KBM-7 (cell line): ENCODE data around the gene ZFP92.

Source experiments
- DNase-seq: peaks from one replicate; pipeline ENCODE4 v3.0.0-alpha.2; 2015
- in situ Hi-C: fragments of 300-500 bp; cut with MboI; formaldehyde crosslinking; loops from 2 replicates; pipeline ENCODE4 v1.14.3; 2020; ENCODE audit warnings: low sequenced_read_pairs, low pct_unique_long_range_greater_than_20kb, mixed read lengths

The ZFP92 gene

DNA sequence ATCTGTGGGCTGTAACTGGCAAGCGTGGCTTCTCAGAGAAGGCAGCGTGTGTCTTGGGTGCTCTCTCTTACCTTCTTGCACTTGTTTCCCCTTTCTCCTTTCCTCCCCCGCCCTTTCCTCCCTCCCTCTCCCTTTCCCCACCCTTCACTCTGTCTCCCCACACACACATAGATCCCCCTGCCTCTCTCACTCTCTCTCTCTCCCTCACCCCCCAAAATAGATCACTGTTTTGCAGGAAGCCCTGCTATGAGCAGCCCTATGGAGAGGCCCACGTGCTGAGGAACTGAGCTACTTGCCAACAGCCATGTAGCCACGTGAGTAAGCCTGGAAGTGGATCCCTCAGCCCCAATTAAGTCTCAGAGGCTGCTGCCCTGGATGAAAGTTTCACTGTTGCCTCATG lies 5.8 kb upstream of the ZFP92 start:
- no peak for DNase-seq
- in situ Hi-C loops = no loop called here

DNA sequence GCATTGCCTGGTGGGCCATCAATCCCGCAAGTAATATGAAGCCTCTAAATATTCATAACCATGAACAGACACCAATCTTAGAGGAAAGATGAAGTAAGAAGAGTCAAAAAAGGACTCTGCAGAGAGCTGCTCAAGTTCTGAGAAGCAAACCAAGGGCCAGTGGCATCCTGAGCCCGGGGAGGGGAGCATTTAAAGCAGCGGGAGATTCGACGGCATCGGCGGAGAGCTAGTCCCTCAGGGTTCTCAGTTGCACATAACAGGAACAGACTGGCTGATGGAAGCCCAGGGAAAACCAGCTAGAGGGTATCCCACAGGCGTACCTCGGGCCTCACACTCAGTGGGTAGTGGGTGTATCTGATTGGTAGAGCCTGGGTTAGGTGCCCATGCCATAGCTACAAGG lies 5.3 kb upstream of the ZFP92 start:
- DNase-seq = no peak
- in situ Hi-C loops = no loop called here

DNA sequence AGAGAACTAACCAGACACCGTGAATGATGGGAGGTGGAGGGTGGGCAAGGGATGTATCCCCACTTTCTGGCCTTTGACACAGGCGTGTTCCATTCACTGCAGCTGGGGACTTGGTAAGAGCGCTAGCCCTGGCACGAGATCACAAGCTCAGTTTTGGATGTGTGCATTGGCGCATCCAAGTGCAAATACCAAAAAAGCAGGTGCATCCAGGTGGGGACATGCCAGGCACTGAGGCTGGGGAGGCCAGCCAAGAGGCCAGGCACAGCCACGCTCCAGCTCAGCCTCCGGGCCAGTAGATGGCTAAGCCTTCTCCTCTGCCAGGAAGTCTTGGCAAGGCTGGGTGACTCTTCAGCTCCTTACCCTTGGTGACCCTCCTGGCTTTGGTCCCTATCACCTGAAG lies 4.4 kb upstream of the ZFP92 start:
- no peak for DNase-seq
- in situ Hi-C loops = no loop called here

DNA sequence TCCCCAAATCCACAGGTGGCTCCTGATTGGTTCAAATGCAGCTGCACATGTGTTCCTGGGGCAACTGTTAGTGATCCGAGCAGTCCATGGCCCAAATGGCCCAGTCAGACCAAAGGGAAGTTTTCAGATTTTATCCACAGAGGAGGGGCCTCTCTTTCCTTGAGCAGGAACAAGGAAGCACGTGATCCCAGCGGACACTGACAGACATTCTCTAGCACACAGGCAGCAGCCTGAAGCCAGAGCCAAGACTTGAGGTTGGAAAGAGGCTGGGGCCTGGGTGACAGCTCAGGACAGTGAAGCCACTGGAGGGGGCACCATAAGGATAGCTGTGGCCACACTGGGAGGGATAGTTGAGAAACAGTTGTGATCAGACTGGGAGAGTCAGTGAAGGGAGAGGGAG lies 3.5 kb upstream of the ZFP92 start:
- in situ Hi-C loops = no loop called here
- DNase-seq = no peak

DNA sequence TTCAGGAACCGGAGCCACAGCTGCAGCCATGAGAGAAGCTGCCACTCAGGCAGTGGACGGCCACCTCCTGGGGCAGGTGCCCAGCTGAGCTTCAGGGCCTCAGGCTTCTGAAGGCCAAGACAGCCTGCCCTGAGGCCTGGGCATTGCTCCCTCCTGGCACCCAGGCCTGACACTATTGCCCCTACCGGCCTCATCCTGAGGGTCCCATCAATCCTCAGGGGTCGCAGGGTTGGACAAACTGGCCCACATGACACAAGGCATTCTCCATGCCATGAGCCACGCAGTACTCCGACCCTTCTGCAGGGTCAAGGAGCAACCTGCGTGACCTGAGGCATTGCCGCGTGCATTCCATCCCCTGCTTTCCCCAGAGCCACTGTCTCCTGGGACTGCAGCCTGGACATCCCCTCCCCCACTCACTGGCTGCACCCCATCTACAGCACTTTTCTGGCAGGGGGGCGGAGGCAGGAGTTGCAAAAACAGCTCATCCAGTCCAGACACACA lies 3.0 kb upstream of the ZFP92 start:
- no peak for DNase-seq
- in situ Hi-C loops = no loop called here

DNA sequence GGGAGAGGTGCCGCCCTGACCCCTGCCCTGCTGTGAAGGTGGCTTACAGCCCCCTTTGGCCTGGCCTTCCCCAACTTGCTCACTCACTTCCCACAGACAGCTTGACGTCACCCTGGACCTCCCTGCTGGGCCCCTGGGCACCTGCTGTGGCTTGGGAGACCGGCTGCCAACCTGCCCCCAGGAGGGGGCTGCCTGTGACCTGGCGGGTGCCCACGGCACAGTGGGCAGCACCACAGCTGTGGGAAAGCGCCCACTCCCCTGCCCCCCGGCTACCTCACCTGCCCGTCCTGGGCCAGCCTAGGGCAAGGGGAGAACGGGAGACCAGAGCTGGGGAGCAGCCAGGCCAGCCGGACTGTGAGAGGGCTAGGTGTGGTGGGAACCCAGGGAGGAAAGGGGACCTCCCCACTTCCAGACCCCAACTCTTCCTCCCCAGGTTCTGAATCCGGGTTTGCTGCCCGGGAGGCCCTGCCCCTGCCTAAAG lies 2.4 kb upstream of the ZFP92 start:
- in situ Hi-C loops = no loop called here
- DNase-seq = no peak

DNA sequence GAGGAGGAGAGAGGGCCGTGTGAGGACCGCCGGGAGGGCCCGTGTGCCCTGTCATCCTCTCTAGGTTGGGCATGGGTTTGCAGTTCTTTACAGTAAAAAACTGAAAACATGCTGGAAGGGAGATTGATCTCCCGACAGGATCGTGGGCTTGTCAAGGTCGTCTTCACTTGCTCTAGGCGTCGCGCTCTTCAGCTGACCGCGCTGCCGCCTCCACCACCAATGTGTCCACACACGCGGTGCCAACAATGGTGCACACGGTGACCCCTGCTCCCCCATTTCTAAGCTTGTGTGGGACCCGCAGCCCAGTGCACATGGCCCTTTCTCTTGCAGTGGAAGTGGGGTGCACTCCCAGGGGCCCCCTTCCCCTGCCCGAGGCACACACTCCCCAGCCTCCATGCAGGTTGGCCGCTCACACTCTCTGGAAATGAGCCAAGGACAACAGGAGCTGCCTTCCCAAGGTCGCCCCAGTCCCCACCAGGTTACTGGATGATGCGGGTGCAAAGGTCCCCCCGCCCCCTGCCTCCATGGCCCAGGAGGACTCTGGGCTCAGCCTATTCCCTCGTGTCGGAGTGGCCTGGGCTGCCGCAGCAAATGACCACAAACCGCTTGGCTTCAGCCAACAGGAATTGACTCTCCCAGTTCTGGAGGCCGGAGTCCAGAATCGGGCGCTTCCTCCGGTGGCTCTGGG lies 1.7 kb upstream of the ZFP92 start:
- in situ Hi-C loops = no loop called here
- DNase-seq = no peak

DNA sequence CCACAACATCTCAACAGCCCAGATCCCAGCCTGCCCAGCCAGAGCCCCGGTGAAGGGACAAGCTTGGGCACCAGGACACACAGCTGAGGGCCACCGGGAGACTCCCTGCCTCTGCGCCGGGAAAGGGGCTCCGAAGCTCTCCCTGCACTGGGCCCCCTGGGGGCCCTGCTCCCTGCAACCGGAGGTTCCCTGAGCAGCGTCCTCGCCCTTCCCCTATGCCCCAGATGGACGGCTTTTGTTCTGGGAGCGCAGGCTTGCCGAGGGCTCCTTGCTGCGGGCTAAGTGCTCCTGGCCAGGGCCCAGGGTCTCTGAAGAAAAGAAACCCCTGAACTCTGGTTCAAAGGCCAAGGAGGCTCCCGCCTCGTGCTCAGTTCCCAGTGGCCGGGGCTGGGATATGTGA lies 899 bp upstream of the ZFP92 start:
- no peak for DNase-seq
- in situ Hi-C loops = no loop called here

DNA sequence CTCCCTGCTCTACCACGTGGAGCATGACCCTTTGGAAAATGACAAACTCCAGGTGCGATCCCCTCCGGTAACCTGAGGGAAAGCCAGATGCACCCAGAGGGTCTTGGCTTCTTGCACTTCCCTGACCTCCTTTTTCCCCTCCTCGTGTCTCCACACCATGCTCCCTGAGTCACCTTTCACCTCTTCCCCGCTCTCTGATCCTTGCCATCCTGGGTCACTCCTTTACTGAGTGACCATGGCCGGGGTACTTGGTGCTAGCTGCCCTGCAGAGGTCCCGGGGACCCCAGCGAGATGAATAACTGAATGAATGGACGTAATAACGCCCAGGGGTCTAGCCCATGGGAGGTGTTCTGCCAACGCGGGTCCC lies 401 bp upstream of the ZFP92 start:
- in situ Hi-C loops = no loop called here
- DNase-seq = no peak

DNA sequence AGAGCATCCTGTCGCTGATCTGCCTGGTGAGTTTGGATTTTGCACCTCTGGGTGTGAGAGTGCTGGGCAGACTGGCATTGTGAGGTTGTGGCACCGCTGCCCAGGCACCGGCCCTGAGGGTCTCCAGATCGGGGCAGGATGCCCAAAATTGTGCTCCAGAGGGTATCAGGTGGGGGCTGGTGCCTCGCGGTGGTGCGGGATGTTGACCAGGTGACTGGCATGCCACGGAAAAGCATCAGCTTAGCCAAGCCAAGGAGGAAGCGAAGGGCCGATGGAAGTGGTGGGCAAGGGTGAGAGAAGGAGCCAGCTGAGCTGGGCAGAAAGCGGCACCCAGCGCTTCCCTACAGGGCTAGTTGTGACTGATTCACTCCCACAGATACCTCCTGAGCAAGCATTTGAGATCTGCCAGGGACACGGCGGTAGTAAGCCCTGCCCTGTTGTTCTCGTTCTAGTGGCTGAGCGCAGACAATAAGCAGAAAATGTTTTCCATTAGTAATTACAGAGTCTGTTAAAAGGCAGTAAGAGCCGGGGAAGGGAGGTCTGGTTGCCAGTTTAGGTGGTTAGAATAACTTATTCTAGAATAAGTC lies 809 bp downstream of the ZFP92 start:
- in situ Hi-C loops = no loop called here
- peak; percentile 12 for DNase-seq

DNA sequence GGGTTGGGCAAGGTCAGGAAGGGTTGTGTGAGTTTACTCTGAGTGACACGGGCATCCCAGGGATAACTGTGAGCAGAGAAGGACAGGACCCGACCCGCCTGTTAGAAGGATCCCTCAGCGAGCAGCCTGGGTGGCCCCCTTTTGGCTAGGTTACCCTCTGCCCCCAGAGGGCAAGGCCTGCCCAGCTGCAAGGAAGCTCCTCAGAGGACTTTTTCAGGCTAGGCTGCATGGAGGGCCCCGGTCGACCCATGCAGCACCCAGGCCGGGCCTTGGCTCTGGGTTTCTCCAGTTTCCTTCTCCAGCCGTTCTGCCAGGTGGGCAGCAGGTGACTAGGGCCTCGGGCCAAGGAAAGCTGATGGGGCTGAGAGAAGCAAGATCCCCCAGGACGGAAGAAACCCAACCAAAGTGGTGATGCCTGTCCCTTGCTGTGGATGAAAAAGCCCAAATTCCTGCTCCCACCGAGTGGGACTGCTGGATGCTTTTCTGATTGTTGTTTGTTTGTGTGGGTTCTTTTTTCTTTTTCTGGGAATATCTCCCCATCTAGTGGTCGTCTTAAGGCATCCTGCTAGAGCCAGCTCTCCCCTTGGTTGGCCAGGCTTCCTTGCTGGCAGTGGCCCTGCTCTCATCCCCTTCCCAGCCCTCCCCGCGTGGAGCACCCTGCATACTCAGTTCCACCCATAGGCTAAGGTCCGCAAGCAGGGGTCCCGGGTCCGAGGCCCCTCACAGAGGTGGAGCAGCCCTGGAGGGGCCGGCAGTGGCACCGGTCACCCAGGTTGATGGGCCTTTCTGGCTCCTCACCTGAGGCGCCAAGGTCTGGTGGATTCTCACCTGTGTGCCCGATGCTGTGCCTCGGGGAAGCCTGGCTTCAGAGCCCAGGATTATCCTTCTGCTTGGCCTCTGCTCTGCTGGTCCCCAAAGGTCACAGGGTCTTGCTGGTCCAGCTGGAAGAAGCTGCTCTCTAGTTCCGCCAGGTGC lies 1.8 kb downstream of the ZFP92 start:
- in situ Hi-C loops = no loop called here
- no peak for DNase-seq

DNA sequence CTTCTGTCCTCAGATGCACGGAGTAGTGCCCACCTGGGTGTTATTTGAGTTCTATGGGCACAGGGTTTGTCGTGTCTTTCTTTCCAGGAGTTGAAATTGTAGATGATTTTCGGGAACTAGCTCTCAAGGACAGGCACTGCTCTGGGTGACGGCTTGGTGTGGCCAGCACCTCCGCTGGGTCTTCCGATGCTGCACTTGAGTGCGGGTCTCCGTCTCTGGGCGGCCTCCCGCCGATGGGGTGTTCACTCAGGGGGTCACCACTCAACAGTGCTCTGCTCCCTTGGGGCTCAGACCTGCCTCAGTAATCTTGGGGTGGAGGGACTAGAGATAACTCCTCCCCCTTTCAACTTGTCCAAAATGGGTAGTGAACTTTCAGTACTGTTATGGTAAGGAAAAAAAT lies 2.5 kb downstream of the ZFP92 start:
- in situ Hi-C loops = no loop called here

DNA sequence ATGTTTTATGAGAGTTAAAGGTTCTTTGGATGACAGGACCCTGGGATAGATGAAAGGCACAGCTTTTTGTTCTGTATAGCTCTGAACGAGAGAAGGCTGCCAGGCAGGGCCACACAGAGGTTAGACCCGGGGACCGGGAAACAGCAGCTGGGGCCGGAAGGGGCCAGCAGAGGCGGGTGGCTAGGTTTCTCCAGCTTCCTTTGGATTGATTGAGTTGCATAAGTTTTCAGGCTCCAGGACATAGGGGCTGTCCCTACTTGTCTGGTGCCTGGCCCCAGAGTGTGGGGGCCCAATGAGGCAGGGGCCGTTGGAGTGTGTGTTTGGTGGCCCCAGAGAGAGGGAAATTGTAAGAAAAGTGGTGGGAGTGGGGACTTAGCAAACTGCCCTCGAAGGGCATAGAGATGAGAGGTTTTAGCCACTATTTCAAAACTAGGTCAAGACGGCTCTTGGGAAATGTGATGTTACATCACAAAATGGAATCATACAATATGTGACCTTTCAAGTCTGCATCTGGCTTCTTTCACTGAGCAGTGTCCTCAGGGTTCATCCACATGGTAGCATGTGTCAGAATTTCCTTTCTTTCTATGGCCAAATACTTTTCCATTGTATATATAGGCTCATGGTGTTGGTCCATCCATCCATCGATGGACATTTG lies 3.7 kb downstream of the ZFP92 start:
- in situ Hi-C loops = no loop called here
- no peak for DNase-seq

More for the DNA sequence above, 2.5 kb downstream of the ZFP92 start:
- DNase-seq = no peak

DNA sequence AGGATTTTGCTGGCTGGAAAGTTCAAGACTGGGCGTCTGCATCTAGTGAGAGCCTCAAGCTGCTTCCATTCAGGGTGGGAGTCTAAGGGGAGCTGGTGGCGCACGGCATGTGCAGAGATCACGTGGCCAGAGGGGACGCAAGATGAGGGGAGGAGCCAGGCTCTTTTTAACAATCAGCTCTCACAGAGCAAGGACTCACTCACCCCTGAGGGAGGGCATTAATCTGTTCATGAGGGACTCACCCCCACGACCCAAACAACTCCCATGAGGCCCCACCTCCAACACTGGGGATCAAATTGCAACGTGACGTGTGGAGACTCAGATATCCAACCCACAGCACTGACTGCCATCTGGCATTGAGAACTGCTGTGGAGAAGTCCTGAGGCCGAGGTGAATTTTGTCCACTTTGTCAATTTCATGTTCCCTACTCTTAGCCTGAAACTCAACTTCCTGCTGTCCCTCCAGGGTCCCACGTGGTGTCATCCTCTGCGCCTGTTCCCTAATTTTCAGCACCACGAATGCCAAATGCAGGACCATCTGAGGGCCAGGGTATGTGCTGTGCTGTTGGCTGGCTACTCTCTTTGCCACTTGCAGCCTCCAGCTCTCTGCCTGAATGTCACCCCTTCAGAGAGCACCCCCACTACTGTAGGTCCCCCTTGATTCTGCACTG lies 5.6 kb downstream of the ZFP92 start:
- DNase-seq = no peak
- in situ Hi-C loops = no loop called here

DNA sequence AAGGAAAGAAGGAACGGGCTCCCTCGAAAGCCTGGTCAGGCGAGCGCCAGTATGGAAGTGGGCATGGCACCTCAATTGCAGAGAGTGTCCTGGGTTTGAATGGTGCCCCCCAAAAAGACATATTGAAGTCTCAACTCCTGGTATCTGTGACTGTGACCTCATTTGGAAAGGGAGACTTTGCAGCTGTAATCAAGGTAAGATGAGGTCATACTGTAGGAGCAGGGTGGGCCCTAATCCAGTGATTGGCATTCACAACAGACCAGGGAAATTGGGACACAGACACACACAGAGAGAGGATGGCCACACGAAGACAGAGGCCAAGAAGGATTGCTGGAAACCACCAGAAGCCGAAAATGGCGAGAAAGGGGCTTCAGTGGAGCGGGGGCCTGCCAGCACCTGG lies 6.4 kb downstream of the ZFP92 start:
- in situ Hi-C loops = no loop called here

DNA sequence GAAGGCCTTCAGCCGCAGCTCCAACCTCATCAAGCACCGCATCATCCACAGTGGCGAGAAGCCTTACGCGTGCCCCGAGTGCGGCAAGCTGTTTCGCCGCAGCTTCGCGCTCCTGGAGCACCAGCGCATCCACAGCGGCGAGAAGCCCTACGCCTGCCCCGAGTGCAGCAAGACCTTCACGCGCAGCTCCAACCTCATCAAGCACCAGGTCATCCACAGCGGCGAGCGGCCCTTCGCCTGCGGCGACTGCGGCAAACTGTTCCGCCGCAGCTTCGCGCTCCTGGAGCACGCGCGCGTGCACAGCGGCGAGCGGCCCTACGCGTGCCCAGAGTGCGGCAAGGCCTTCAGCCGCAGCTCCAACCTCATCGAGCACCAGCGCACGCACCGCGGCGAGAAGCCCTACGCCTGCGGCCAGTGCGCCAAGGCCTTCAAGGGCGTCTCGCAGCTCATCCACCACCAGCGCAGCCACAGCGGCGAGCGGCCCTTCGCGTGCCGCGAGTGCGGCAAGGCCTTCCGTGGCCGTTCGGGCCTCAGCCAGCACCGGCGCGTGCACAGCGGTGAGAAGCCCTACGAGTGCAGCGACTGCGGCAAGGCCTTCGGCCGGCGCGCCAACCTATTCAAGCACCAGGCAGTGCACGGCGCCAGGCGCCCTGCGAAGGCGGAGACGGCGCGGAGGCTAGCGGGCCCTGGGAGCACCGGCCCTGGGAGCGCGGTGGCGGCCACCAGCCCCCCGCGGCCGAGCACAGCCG lies 9.8 kb downstream of the ZFP92 start:
- no peak for DNase-seq
- in situ Hi-C loops = no loop called here

More for the DNA sequence above, 6.4 kb downstream of the ZFP92 start:
- no peak for DNase-seq

DNA sequence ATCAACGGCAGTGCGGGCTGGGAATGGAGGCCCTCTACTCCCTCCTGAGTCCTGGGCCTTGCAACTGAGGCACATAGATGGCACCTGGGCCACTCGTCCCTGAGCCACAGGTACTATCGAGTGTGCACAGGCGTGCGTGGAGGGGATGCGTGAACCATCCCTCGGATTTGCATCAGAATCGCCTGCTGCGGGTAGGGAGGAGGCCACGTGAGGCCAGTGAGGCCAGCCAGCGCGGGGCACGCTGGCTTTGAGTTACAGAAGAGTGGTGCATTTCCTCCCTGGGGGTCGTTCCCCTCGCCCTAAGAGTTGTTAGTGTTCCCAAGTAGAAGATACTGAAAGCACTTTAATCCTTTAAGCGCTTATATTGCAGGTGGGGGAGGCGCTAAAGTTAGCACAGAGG lies 10.6 kb downstream of the ZFP92 start:
- in situ Hi-C loops = no loop called here
- DNase-seq = no peak

DNA sequence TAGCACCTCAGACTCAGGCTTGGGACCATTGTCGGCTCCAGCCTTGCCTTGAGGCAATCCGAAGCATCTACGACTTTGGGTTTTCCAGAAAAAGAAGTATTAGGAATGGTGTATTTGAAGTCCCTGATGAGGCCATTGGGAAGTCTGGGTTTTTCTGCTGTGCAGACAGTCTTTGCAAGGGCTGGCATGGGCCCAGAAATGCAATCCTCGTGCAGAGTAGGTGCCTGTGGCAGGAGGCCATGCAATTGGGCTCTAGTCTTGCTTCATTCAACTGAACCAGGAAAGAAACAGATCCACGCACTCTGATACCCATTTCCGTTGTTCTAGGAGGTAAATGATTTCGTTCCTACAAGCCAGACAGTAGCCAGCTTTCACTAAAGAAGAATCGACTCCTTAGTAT lies 12.4 kb downstream of the ZFP92 start:
- in situ Hi-C loops = no loop called here
- DNase-seq = no peak
